ENCODE measurements around the gene PIGR.

Gene PIGR

GRCh38 chr1:206947255-206947654, 989 bp upstream of the PIGR start:
- no peaks in the 10 kb centered on the region for H3K4me1 ChIP-seq (ENCODE audit: control insufficient read depth, insufficient read depth, low read length)
- H3K27ac ChIP-seq (ENCODE audit: low read depth, low read length), result no peak overlapping the region
- H3K27me3 ChIP-seq (ENCODE audit: control insufficient read depth, insufficient read depth, low read length), result no peaks in the 10 kb centered on the region
- no peaks in the 10 kb centered on the region for H3K36me3 ChIP-seq (ENCODE audit: control insufficient read depth, insufficient read depth, low read length)
- H3K4me3 ChIP-seq (ENCODE audit: low read depth, low read length), result no peak overlapping the region
- no peaks in the 10 kb centered on the region for H3K9me3 ChIP-seq (ENCODE audit: control insufficient read depth, insufficient read depth, low read length)
- no peak overlapping the region for H3K9ac ChIP-seq (ENCODE audit: low read depth, low read length)

GRCh38 chr1:206945779-206946178, 487 bp downstream of the PIGR start:
- H3K4me3 ChIP-seq (ENCODE audit: low read depth, low read length), result no peak overlapping the region
- no peaks in the 10 kb centered on the region for H3K9me3 ChIP-seq (ENCODE audit: control insufficient read depth, insufficient read depth, low read length)
- no peaks in the 10 kb centered on the region for H3K27me3 ChIP-seq (ENCODE audit: control insufficient read depth, insufficient read depth, low read length)
- no peak overlapping the region for H3K9ac ChIP-seq (ENCODE audit: low read depth, low read length)
- H3K4me1 ChIP-seq (ENCODE audit: control insufficient read depth, insufficient read depth, low read length), result no peaks in the 10 kb centered on the region
- H3K36me3 ChIP-seq (ENCODE audit: control insufficient read depth, insufficient read depth, low read length), result no peaks in the 10 kb centered on the region
- no peak overlapping the region for H3K27ac ChIP-seq (ENCODE audit: low read depth, low read length)

- H3K27ac ChIP-seq (ENCODE audit: low read depth, low read length), result no peak overlapping the region
- no peak overlapping the region for H3K9ac ChIP-seq (ENCODE audit: low read depth, low read length)
- no peaks in the 10 kb centered on the region for H3K36me3 ChIP-seq (ENCODE audit: control insufficient read depth, insufficient read depth, low read length)
- H3K27me3 ChIP-seq (ENCODE audit: control insufficient read depth, insufficient read depth, low read length), result no peaks in the 10 kb centered on the region
- no peaks in the 10 kb centered on the region for H3K4me1 ChIP-seq (ENCODE audit: control insufficient read depth, insufficient read depth, low read length)
- H3K4me3 ChIP-seq (ENCODE audit: low read depth, low read length), result no peak overlapping the region
- H3K9me3 ChIP-seq (ENCODE audit: control insufficient read depth, insufficient read depth, low read length), result no peaks in the 10 kb centered on the region
These were observed 1.6 kb downstream of the PIGR start for GRCh38 chr1:206944703-206945102.

GRCh38 chr1:206941766-206942418, 4.4 kb downstream of the PIGR start:
- Histone ChIP-seq H3K4me3 (ENCODE audit: low read depth, low read length) (no peak overlapping the region), H3K9me3 (ENCODE audit: control insufficient read depth, insufficient read depth, low read length) (no peaks in the 10 kb centered on the region), H3K27me3 (ENCODE audit: control insufficient read depth, insufficient read depth, low read length) (no peaks in the 10 kb centered on the region), H3K4me1 (ENCODE audit: control insufficient read depth, insufficient read depth, low read length) (no peaks in the 10 kb centered on the region), H3K9ac (ENCODE audit: low read depth, low read length) (no peak overlapping the region), H3K36me3 (ENCODE audit: control insufficient read depth, insufficient read depth, low read length) (no peaks in the 10 kb centered on the region), H3K27ac (ENCODE audit: low read depth, low read length) (no peak overlapping the region)

- H3K27me3 ChIP-seq (ENCODE audit: control insufficient read depth, insufficient read depth, low read length), result no peaks in the 10 kb centered on the region
- no peaks in the 10 kb centered on the region for H3K4me1 ChIP-seq (ENCODE audit: control insufficient read depth, insufficient read depth, low read length)
- no peak overlapping the region for H3K9ac ChIP-seq (ENCODE audit: low read depth, low read length)
- no peak overlapping the region for H3K27ac ChIP-seq (ENCODE audit: low read depth, low read length)
- no peaks in the 10 kb centered on the region for H3K9me3 ChIP-seq (ENCODE audit: control insufficient read depth, insufficient read depth, low read length)
- H3K36me3 ChIP-seq (ENCODE audit: control insufficient read depth, insufficient read depth, low read length), result no peaks in the 10 kb centered on the region
- no peak overlapping the region for H3K4me3 ChIP-seq (ENCODE audit: low read depth, low read length)
These were observed 5.7 kb downstream of the PIGR start for GRCh38 chr1:206940588-206940936.

GRCh38 chr1:206939841-206940587, 6.3 kb downstream of the PIGR start:
- H3K27me3 ChIP-seq (ENCODE audit: control insufficient read depth, insufficient read depth, low read length), result no peaks in the 10 kb centered on the region
- no peak overlapping the region for H3K27ac ChIP-seq (ENCODE audit: low read depth, low read length)
- H3K36me3 ChIP-seq (ENCODE audit: control insufficient read depth, insufficient read depth, low read length), result no peaks in the 10 kb centered on the region
- no peaks in the 10 kb centered on the region for H3K9me3 ChIP-seq (ENCODE audit: control insufficient read depth, insufficient read depth, low read length)
- H3K4me3 ChIP-seq (ENCODE audit: low read depth, low read length), result no peak overlapping the region
- no peaks in the 10 kb centered on the region for H3K4me1 ChIP-seq (ENCODE audit: control insufficient read depth, insufficient read depth, low read length)
- no peak overlapping the region for H3K9ac ChIP-seq (ENCODE audit: low read depth, low read length)

- no peaks in the 10 kb centered on the region for H3K9me3 ChIP-seq (ENCODE audit: control insufficient read depth, insufficient read depth, low read length)
- H3K4me3 ChIP-seq (ENCODE audit: low read depth, low read length), result no peak overlapping the region
- no peaks in the 10 kb centered on the region for H3K27me3 ChIP-seq (ENCODE audit: control insufficient read depth, insufficient read depth, low read length)
- H3K4me1 ChIP-seq (ENCODE audit: control insufficient read depth, insufficient read depth, low read length), result no peaks in the 10 kb centered on the region
- no peak overlapping the region for H3K27ac ChIP-seq (ENCODE audit: low read depth, low read length)
- H3K36me3 ChIP-seq (ENCODE audit: control insufficient read depth, insufficient read depth, low read length), result no peaks in the 10 kb centered on the region
- H3K9ac ChIP-seq (ENCODE audit: low read depth, low read length), result no peak overlapping the region
These were observed 7.1 kb downstream of the PIGR start for GRCh38 chr1:206939131-206939530.

- Histone ChIP-seq H3K9ac (ENCODE audit: low read depth, low read length) (no peak overlapping the region), H3K27ac (ENCODE audit: low read depth, low read length) (no peak overlapping the region), H3K36me3 (ENCODE audit: control insufficient read depth, insufficient read depth, low read length) (no peaks in the 10 kb centered on the region), H3K4me3 (ENCODE audit: low read depth, low read length) (no peak overlapping the region), H3K27me3 (ENCODE audit: control insufficient read depth, insufficient read depth, low read length) (no peaks in the 10 kb centered on the region), H3K4me1 (ENCODE audit: control insufficient read depth, insufficient read depth, low read length) (no peaks in the 10 kb centered on the region), H3K9me3 (ENCODE audit: control insufficient read depth, insufficient read depth, low read length) (no peaks in the 10 kb centered on the region)
These were observed 8.8 kb downstream of the PIGR start for GRCh38 chr1:206937425-206937824.

GRCh38 chr1:206935491-206936067, 10.7 kb downstream of the PIGR start:
- Histone ChIP-seq H3K4me3 (ENCODE audit: low read depth, low read length) (no peak overlapping the region), H3K4me1 (ENCODE audit: control insufficient read depth, insufficient read depth, low read length) (no peaks in the 10 kb centered on the region), H3K36me3 (ENCODE audit: control insufficient read depth, insufficient read depth, low read length) (no peaks in the 10 kb centered on the region), H3K27ac (ENCODE audit: low read depth, low read length) (no peak overlapping the region), H3K27me3 (ENCODE audit: control insufficient read depth, insufficient read depth, low read length) (no peaks in the 10 kb centered on the region), H3K9me3 (ENCODE audit: control insufficient read depth, insufficient read depth, low read length) (no peaks in the 10 kb centered on the region), H3K9ac (ENCODE audit: low read depth, low read length) (no peak overlapping the region)

- no peaks in the 10 kb centered on the region for H3K36me3 ChIP-seq (ENCODE audit: control insufficient read depth, insufficient read depth, low read length)
- H3K9me3 ChIP-seq (ENCODE audit: control insufficient read depth, insufficient read depth, low read length), result no peaks in the 10 kb centered on the region
- no peak overlapping the region for H3K4me3 ChIP-seq (ENCODE audit: low read depth, low read length)
- H3K27me3 ChIP-seq (ENCODE audit: control insufficient read depth, insufficient read depth, low read length), result no peaks in the 10 kb centered on the region
- H3K27ac ChIP-seq (ENCODE audit: low read depth, low read length), result no peak overlapping the region
- H3K9ac ChIP-seq (ENCODE audit: low read depth, low read length), result no peak overlapping the region
- H3K4me1 ChIP-seq (ENCODE audit: control insufficient read depth, insufficient read depth, low read length), result no peaks in the 10 kb centered on the region
These were observed 12.8 kb downstream of the PIGR start for GRCh38 chr1:206933333-206933945.

- H3K36me3 ChIP-seq (ENCODE audit: control insufficient read depth, insufficient read depth, low read length), result no peaks in the 10 kb centered on the region
- no peaks in the 10 kb centered on the region for H3K4me1 ChIP-seq (ENCODE audit: control insufficient read depth, insufficient read depth, low read length)
- H3K4me3 ChIP-seq (ENCODE audit: low read depth, low read length), result no peak overlapping the region
- no peak overlapping the region for H3K9ac ChIP-seq (ENCODE audit: low read depth, low read length)
- no peak overlapping the region for H3K27ac ChIP-seq (ENCODE audit: low read depth, low read length)
- H3K27me3 ChIP-seq (ENCODE audit: control insufficient read depth, insufficient read depth, low read length), result no peaks in the 10 kb centered on the region
- no peaks in the 10 kb centered on the region for H3K9me3 ChIP-seq (ENCODE audit: control insufficient read depth, insufficient read depth, low read length)
These were observed 14.1 kb downstream of the PIGR start for GRCh38 chr1:206932177-206932576.
